GM12865 (cell line): ENCODE results near the gene UBA3.
A peak's percentile ranks its signal among the peaks of the same experiment; 100 is the strongest.

ENCODE experiments used
- DNase-seq: peaks from one replicate; pipeline ENCODE4 v3.0.0; 2010; ENCODE audit warnings: low read depth
- H3K4me3 ChIP-seq: 2 replicates; pipeline ENCODE4 v1.5.1; 2011; ENCODE audit warnings: mild to moderate bottlenecking, low read depth, low read length, control low read depth
- TF ChIP-seq, protein P1 (sequence below): IDR thresholded peaks from 2 replicates; pipeline ENCODE4 v1.5.1; 2011; ENCODE audit warnings: low read length, control low read depth, low read depth, inconsistent platforms; ENCODE audit not compliant: insufficient read depth; ENCODE audit errors: missing control alignments

UBA3 gene

GRCh38 chr3:69094467-69095205 is 14.5 kb upstream of the UBA3 start:
- TF ChIP-seq, protein P1, sequence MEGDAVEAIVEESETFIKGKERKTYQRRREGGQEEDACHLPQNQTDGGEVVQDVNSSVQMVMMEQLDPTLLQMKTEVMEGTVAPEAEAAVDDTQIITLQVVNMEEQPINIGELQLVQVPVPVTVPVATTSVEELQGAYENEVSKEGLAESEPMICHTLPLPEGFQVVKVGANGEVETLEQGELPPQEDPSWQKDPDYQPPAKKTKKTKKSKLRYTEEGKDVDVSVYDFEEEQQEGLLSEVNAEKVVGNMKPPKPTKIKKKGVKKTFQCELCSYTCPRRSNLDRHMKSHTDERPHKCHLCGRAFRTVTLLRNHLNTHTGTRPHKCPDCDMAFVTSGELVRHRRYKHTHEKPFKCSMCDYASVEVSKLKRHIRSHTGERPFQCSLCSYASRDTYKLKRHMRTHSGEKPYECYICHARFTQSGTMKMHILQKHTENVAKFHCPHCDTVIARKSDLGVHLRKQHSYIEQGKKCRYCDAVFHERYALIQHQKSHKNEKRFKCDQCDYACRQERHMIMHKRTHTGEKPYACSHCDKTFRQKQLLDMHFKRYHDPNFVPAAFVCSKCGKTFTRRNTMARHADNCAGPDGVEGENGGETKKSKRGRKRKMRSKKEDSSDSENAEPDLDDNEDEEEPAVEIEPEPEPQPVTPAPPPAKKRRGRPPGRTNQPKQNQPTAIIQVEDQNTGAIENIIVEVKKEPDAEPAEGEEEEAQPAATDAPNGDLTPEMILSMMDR, result no peak
- no peak overlapping the region for H3K4me3 ChIP-seq
- DNase-seq, result peak; percentile 28

- DNase-seq, result peak; percentile 67
- TF ChIP-seq, protein P1, result no peak
- peak overlapping the region; percentile 40 for H3K4me3 ChIP-seq
These were observed 11.9 kb upstream of the UBA3 start for GRCh38 chr3:69092030-69092516.

- H3K4me3 ChIP-seq, result peak overlapping the region; percentile 40
- TF ChIP-seq, protein P1, result no peak
- DNase-seq, result peak; percentile 5
These were observed 11.3 kb upstream of the UBA3 start for GRCh38 chr3:69091389-69092029.

GRCh38 chr3:69090021-69090420 is 9.9 kb upstream of the UBA3 start:
- TF ChIP-seq, protein P1, result no peak
- DNase-seq, result no peak

GRCh38 chr3:69088063-69088462 is 7.9 kb upstream of the UBA3 start:
- peak; percentile 45 for DNase-seq
- H3K4me3 ChIP-seq, result peak overlapping the region; percentile 95

More at GRCh38 chr3:69090021-69090420, 9.9 kb upstream of the UBA3 start:
- no peak overlapping the region for H3K4me3 ChIP-seq

DNA sequence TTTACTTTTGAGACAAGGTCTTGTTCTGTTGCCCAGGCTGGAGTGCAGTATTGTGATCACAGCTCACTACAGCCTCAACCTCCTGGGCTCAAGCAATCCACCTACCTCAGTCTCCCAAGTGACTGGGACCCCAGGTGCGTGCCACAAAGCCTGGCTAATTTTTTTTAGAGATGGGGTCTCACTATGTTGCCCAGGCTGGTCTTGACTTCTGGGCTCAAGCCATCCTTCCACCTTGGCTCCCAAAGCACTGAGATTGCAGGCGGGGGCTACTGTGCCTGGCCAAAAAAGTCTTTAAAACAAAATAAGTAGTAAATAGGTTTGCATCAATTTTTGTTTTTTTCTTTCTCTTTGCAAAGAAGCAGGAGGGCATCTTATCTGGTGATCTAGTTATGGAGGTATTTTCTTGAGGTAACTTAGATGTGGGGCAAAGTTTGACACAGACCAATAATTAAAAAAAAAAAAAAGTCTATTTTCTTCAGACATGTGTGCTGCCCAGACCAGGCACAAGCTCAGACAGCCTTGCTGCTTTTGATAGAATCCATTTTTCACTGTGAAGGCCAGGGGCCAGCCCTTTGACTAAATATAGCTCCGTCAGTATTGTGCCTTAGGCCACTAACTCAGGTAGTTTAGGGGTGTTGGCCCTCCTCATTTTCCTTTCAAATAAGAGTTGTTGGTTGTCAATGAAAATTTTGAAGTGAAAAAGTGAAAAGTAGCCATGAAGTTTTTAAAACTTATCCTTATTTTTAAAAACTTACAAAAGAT is 7.0 kb upstream of the UBA3 start:
- TF ChIP-seq, protein P1, result no peak
- H3K4me3 ChIP-seq, result peak overlapping the region; percentile 95
- DNase-seq, result peak; percentile 11

More at GRCh38 chr3:69088063-69088462, 7.9 kb upstream of the UBA3 start:
- TF ChIP-seq, protein P1, result no peak
